ENCODE data around the gene SH3BP1.
"Not testable (repeated sequence)": the region's sequence is repeated elsewhere in the genome, so short reads cannot be mapped to it uniquely, and the experiment has no call there.

SH3BP1 gene

GRCh38 chr22:37633625-37634416 lies 5.6 kb upstream of the SH3BP1 start:
- peak in 3 of 5 experiments; percentile 25 to 86 (median 56) for DNase-seq

GRCh38 chr22:37634417-37634924 lies 5.0 kb upstream of the SH3BP1 start:
- DNase-seq: peak in 1 of 5 experiments; percentile 50

GRCh38 chr22:37635157-37635556 lies 4.3 kb upstream of the SH3BP1 start:
- no peak for DNase-seq

DNA sequence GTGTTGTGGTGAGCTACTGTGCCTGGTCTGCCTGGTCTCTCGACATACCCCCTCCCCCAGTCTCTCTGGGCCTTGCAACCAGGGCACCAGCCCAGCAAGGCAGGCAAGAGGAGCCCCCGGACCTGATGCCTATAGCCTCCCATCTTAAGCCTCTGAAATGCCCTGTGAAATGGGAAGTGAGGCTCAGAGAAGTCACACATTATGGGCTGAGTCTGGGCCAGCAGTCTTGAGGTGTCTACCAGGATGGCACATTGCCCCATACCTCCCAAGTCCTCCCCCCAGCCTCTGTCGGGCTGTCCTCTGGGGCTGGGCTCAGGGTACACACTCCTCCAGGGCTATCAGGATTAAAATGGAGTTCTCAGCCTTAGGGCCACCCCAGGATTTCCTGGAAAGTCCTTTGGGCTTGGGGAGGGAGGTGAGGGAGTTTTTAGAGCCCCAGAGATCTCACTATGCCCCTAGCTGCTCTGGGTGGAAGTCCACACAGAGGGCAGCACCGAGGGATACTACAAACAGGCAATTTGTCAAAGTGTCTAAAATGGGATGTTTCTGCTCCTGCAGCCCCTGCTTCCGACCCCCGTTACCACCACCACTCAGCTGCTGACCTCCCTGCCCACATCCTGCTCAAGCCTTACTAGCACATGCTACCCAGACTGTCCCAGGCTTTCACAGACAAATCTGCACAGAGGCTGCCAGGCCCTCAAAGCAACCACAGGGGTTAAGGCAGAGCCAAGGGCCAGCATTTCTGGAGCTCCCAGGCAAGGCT lies 3.1 kb upstream of the SH3BP1 start:
- DNase-seq: peak in 2 of 5 experiments; percentile 27 to 81

DNA sequence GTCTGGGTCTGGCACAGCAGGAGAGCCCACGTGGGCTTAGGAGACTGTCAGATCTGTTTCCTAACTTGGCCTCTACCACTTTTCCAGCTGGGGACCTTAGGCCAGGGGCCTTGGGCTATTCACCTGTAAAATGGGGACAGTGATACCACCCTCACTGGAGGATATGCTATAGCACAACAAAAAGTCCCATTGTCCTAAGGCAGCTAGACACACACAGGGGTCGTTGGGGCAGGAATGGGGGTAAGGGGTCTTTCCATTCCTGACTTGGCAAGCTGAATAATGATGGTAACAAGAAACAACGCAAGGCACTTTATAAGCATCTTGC lies 2.6 kb upstream of the SH3BP1 start:
- no peak for DNase-seq

DNA sequence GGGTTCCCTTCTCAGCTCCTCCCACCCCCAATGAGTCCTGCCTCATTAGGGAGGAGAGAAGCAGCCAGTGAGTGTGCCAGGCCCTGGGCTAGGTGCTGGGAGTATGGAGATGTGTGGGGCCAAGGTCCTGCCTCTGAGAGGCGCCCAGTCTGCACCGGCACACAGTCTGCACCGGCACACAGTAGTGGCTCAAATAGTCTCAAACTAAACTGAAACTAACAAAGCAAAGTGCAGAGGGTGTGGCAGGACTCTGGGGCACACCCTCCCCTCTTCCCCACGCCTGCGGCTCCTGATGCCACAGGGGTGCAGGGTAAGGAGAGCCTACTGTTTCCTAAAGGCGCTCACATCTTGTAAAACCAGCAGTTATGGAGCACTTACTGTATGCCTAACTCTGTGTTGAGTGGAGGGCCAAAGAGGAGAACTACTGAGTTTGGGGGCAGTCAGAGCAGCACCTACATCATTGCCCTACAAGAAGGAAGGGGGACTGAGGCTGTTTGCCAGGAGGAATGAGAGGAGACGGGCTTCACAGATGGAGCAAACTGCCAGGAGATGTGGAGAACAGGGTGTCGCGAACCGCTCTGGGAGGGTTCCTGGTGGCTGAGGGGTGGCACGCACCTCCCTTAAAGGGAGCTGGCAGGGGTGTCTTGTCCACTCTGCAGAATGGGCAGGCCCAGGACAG lies 939 bp upstream of the SH3BP1 start:
- peak in 2 of 5 experiments; percentile 48 to 67 for DNase-seq

- peak in 2 of 5 experiments; percentile 13 to 46 for DNase-seq
Measured at GRCh38 chr22:37639771-37640590, 512 bp downstream of the SH3BP1 start.

- DNase-seq: peak in 2 of 5 experiments; percentile 15 to 34
Measured at GRCh38 chr22:37640591-37641560, 1.4 kb downstream of the SH3BP1 start.

GRCh38 chr22:37641561-37641949 lies 2.1 kb downstream of the SH3BP1 start:
- no peak for DNase-seq

GRCh38 chr22:37643225-37643847 lies 3.9 kb downstream of the SH3BP1 start:
- DNase-seq: peak; percentile 59 to 86 (median 77)

GRCh38 chr22:37647317-37647716 lies 7.8 kb downstream of the SH3BP1 start:
- no peak for DNase-seq

DNA sequence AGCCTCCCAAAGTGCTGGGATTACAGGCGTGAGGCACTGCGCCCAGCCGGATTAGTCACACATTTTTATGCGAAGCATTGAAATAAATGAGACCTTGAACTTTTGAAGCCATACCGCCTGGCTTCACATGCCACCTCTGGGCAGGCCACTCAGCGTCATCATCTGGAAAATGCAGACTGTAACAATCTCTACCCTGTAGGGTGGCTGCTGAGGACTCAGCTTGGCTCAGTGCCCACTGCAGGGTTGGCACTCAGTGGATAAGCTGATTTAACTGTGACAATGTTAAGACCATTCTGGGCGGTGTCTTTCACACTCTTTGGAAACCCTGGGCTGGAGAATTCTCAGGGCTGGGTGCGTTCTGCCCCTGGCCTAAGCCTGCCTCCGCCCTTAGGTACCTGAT lies 8.5 kb downstream of the SH3BP1 start:
- no peak for DNase-seq

- no peak for DNase-seq
Measured at GRCh38 chr22:37650463-37651136, 11.1 kb downstream of the SH3BP1 start.

DNA sequence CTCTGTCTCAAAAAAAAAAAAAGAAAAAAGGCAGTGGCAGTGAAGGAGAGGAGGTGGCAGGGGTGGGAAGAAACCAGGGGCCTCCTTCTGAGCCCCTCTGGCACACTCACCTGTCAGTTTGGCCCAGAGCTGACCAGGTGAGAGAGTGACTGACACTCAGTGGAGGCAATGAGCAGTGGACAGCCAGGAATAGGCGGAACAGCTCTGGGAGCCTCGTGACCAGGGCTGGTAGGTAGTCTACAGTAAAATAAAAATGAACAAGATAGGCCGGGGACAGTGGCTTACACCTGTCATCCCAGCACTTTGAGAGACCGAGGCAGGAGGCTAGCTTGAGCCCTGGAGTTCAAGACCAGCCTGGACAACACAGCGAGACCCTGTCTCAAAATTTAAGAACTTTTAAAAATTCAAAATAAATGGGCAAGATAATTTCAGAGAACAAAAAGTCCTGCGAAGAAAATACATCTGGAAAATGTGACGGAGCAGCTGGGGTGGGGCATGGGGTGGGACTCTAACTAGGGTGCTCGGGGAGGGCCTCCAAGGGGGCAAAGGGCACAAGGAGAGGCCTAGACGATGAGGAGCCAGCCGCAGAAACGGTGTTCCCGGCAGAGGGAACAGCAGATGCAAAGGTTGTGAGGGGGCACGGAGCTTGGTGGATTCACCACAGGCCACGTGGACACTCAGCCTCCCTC lies 15.2 kb downstream of the SH3BP1 start:
- DNase-seq: no peak

DNA sequence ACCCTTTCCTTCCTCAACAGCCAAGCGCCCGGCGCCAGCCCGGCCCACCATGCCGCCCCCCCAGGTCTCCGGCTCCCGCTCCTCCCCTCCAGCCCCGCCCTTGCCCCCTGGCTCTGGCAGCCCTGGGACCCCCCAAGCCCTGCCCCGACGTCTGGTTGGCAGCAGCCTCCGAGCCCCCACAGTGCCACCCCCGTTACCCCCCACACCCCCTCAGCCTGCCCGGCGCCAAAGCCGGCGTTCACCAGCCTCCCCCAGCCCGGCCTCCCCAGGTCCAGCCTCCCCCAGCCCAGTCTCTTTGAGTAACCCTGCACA lies 15.7 kb downstream of the SH3BP1 start:
- no peak for DNase-seq

- DNase-seq: not testable (repeated sequence)
Measured at GRCh38 chr22:37656583-37656982, 17.1 kb downstream of the SH3BP1 start.

DNA sequence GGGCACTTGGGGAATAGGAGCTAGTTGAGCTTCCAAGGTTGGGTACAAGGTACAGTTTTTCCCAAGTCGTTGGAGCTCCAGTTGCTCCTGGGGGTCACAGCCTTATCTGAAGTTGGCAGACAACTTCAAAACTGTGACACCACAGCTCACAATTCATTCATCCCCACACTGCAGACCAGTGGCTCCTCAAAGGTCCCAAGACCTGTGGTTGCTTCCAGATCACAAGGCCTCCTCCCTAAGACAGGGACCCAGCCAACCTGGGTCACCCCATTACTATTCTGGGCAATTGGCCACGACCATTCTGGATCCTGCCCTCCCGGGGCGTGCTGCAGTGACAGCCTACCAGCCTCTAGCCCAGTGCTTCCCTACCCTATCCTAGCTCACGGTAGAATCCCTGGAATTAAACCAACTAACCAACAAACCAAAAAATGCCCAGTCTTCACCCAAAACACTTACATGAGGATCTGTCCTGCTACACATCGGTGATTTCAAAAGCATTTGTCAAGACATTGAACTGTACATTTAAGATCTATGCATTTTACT lies 18.2 kb downstream of the SH3BP1 start:
- DNase-seq: no peak

DNA sequence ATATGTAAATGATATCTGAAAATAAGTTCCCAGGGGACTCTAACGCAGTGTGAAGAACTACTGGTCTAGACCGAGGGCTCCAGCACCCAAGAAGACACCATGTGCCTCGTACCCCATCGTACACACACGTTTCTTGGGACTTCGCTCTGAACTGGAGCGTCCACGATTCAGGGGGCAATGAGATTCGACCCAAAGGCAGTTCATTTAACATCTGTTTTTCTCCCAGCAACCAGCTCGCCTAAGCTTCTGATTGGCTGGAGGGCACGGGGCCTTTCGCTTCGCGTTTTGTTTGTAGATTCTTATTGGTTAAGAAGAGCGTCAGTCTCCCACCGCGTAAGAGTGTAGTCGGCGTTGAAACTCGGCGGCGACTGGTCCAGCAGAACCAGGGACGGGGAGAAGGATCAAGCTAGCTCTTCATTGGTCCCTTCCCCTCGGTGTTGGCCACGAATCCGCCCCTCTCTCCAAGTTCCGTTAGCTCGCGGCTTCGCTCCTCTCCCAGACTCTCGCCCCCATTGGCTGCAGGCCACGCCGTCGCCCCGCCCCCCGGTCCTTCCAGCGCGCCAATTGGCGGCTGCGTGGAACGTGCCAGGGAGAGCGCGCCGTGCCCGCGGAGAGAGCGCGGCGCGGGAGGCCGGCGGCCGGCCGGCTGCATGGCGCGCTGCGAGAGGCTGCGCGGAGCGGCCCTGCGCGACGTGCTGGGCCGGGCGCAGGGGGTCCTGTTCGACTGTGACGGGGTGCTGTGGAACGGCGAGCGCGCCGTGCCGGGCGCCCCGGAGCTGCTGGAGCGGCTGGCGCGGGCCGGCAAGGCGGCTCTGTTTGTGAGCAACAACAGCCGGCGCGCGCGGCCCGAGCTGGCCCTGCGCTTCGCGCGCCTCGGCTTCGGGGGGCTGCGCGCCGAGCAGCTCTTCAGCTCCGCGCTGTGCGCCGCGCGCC lies 18.9 kb downstream of the SH3BP1 start, which contains the start of gene PDXP:
Gene PDXP, plus strand, starts transcription at position 591 of the 933 bp plus-strand sequence. Its CDS starts 60 bp downstream, at position 651.
- peak; percentile 96 to 100 (median 97) for DNase-seq

Data from T-helper 2 cell (primary cell).